HG03064 (cell line): Measurements from ENCODE around the gene RCOR2.

Experiments
- ATAC-seq: cut with Tn5 transposase; IDR thresholded peaks from one replicate; pipeline ENCODE4 v1.9.1; 2021; ENCODE audit warnings: low read depth; ENCODE audit not compliant: unreplicated experiment

RCOR2 gene

GRCh38 chr11:63929616-63930015 is 12.7 kb upstream of the RCOR2 start:
- no peak for ATAC-seq

- no peak for ATAC-seq
Observed at GRCh38 chr11:63923319-63923718, 6.4 kb upstream of the RCOR2 start.

GRCh38 chr11:63922673-63923192 is 5.8 kb upstream of the RCOR2 start:
- ATAC-seq: no peak

- no peak for ATAC-seq
Observed at GRCh38 chr11:63920939-63921417, 4.0 kb upstream of the RCOR2 start.

- no peak for ATAC-seq
Observed at GRCh38 chr11:63920126-63920938, 3.4 kb upstream of the RCOR2 start.

- no peak for ATAC-seq
Observed at GRCh38 chr11:63919267-63920125, 2.5 kb upstream of the RCOR2 start.

GRCh38 chr11:63918507-63919191 is 1.7 kb upstream of the RCOR2 start:
- ATAC-seq: no peak

GRCh38 chr11:63917692-63918506 is 935 bp upstream of the RCOR2 start:
- no peak for ATAC-seq

GRCh38 chr11:63915961-63916836 is 765 bp downstream of the RCOR2 start:
- no peak for ATAC-seq

- ATAC-seq: no peak
Observed at GRCh38 chr11:63914896-63915691, 1.9 kb downstream of the RCOR2 start.

GRCh38 chr11:63913866-63914830 is 2.8 kb downstream of the RCOR2 start:
- ATAC-seq: no peak

- ATAC-seq: no peak
Observed at GRCh38 chr11:63912678-63913077, 4.3 kb downstream of the RCOR2 start.

- no peak for ATAC-seq
Observed at GRCh38 chr11:63911876-63912275, 5.1 kb downstream of the RCOR2 start.

GRCh38 chr11:63911440-63911839 is 5.5 kb downstream of the RCOR2 start:
- ATAC-seq: no peak

GRCh38 chr11:63910675-63911074 is 6.3 kb downstream of the RCOR2 start:
- ATAC-seq: no peak

- ATAC-seq: no peak
Observed at GRCh38 chr11:63909591-63910506, 7.1 kb downstream of the RCOR2 start.
